H1 (cell line): ENCODE data around the gene KIAA1755. TPM values are rescaled to one million over a fixed set of nuclear protein-coding genes. Genes with fewer than 3 reads are reported as not detected.

Source experiments
- BCL11A ChIP-seq, 2 experiments: IDR thresholded peaks; one replicate each; pipeline ENCODE4 v1.6.1; 2011; ENCODE audit warnings: low read depth in 2 of 2, low read length in 2 of 2, mild to moderate bottlenecking in 2 of 2
- EGR1 ChIP-seq: IDR thresholded peaks from 2 replicates; pipeline ENCODE4 v1.6.1; 2011; ENCODE audit warnings: low read depth, low read length, borderline replicate concordance
- POU5F1 ChIP-seq: IDR thresholded peaks from 2 replicates; pipeline ENCODE4 v1.6.1; 2011; ENCODE audit warnings: low read depth, mild to moderate bottlenecking, low read length, moderate library complexity
- RFX5 ChIP-seq: IDR thresholded peaks from 2 replicates; pipeline ENCODE4 v1.6.1; 2011; ENCODE audit warnings: low read depth, low read length, improper control_type of control experiment, borderline replicate concordance
- SP1 ChIP-seq: IDR thresholded peaks from 2 replicates; pipeline ENCODE4 v1.6.1; 2011; ENCODE audit warnings: low read depth, low read length
- polyA plus RNA-seq, 7 experiments: library from polyadenylated mRNA; depleted of rRNA in 3 of 7; stranded (reverse) in 5 of 7; unstranded in 2 of 7; fragments of >200 nt in 5 of 7; fragments of 200-250 nt in 2 of 7; gene quantifications; 1 replicate in 5 of 7; 2 replicates in 1 of 7; 4 replicates in 1 of 7; pipeline versions ENCODE4 v1.2.1 to v1.2.3, GENCODE V29; 2011 to 2013; ENCODE audit warnings: missing spikeins in 2 of 7, mixed read lengths in 2 of 7
- total RNA-seq: library from RNA; stranded (reverse); fragmentation: NEBNext Ultra II Directional; extraction: Animal tissue kit (Norgen Biotek cat#: 25700); gene quantifications from 2 replicates; pipeline ENCODE4 v1.2.1, GENCODE V29; 2021

KIAA1755 gene
- total and polyA plus RNA-seq, 2 of the 8 experiments (the other 6 are each of a cell fraction or from before 2014, with no cell fraction given), result 0.23 TPM; not detected in 1

- TF ChIP-seq EGR1, result no peak
- no peak for TF ChIP-seq BCL11A (IDR thresholded peaks at IDR 0.05; ENCODE audit: low read depth in 2 of 2, low read length in 2 of 2)
- TF ChIP-seq SP1, result no peak
- TF ChIP-seq RFX5, result no peak
- no peak for TF ChIP-seq POU5F1
Observed at GRCh38 chr20:38225240-38225899, 35.2 kb downstream of the KIAA1755 start (continued).
